ENCODE data around the gene ADCY9.
"Not testable (repeated sequence)": the region's sequence is repeated elsewhere in the genome, so short reads cannot be mapped to it uniquely, and the experiment has no call there.

GRCh38 chr16:3959926-3960590 lies 156.2 kb downstream of the ADCY9 start:
- TF ChIP-seq CTCF (conservative IDR thresholded peaks at IDR 0.05; ENCODE audit: low read depth, low read length); EZH2 (IDR thresholded peaks at IDR 0.05; ENCODE audit: borderline replicate concordance, low read depth, low read length, poor library complexity, severe bottlenecking): not testable (repeated sequence)

Data from A673 (cell line).